Brain pericyte (primary cell): ENCODE results near the gene HOXC4.

ENCODE experiments used
- DNase-seq: peaks from one replicate; pipeline ENCODE4 v3.0.0-alpha.2; 2012; ENCODE audit warnings: low read depth, low spot score

The HOXC4 gene

DNA sequence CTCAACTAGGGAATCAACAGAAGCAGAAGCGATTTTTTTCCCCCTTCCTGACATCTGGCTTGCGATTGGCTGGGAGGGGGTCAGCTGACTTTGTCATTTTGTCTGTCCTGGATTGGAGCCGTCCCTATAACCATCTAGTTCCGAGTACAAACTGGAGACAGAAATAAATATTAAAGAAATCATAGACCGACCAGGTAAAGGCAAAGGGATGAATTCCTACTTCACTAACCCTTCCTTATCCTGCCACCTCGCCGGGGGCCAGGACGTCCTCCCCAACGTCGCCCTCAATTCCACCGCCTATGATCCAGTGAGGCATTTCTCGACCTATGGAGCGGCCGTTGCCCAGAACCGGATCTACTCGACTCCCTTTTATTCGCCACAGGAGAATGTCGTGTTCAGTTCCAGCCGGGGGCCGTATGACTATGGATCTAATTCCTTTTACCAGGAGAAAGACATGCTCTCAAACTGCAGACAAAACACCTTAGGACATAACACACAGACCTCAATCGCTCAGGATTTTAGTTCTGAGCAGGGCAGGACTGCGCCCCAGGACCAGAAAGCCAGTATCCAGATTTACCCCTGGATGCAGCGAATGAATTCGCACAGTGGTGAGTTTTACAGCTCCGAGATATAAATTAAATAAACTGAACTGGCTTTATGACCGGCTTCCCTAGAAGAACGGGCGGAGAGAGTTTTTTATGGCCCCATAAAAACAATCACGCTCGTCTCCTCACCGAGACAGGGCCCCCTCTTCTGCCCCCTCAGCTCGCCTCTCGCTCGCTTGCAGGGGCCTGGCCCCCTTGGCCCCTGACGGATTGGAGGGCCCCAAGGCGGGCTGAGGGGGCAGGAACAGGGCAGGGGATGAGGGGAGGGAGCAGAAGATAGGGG lies 25.1 kb upstream of the HOXC4 start, which contains the start of gene HOXC6:
HOXC6 (plus strand) TSS at position 127 of the 888 bp plus-strand sequence; CDS start at position 209, 82 bp downstream.
- no peak for DNase-seq

DNA sequence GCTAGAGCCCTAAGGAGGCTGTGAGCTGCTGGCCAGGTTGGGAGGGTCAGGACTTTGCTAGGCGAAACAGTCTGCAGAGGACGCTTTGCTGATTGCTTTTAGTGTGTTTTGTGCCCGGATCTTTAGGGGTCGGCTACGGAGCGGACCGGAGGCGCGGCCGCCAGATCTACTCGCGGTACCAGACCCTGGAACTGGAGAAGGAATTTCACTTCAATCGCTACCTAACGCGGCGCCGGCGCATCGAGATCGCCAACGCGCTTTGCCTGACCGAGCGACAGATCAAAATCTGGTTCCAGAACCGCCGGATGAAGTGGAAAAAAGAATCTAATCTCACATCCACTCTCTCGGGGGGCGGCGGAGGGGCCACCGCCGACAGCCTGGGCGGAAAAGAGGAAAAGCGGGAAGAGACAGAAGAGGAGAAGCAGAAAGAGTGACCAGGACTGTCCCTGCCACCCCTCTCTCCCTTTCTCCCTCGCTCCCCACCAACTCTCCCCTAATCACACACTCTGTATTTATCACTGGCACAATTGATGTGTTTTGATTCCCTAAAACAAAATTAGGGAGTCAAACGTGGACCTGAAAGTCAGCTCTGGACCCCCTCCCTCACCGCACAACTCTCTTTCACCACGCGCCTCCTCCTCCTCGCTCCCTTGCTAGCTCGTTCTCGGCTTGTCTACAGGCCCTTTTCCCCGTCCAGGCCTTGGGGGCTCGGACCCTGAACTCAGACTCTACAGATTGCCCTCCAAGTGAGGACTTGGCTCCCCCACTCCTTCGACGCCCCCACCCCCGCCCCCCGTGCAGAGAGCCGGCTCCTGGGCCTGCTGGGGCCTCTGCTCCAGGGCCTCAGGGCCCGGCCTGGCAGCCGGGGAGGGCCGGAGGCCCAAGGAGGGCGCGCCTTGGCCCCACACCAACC lies 23.9 kb upstream of the HOXC4 start:
- no peak for DNase-seq

GRCh38 chr12:54030442-54030801 lies 23.2 kb upstream of the HOXC4 start:
- no peak for DNase-seq

GRCh38 chr12:54030889-54031471 lies 22.7 kb upstream of the HOXC4 start:
- no peak for DNase-seq

DNA sequence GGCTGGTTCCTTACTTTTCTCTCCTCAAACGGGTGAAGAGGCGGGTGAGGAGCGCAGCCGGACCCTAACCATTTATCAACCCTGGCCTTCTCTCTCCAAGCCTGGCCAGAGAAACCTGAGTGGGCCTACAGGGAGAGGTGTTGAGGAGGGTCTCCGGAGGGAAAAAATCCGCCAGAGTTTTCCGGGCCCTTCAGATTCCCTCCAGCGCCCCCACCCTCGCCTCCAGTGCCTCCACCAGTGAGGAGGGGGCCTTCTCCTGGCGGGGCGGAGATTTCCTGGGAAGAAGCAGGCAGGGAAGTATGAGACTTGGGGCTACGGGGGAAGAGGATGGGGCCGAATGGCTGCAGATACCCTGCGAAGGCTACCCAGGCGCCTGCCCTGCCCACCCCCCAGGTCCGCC lies 22.2 kb upstream of the HOXC4 start:
- no peak for DNase-seq

GRCh38 chr12:54032086-54032619 lies 21.5 kb upstream of the HOXC4 start:
- DNase-seq, result no peak

DNA sequence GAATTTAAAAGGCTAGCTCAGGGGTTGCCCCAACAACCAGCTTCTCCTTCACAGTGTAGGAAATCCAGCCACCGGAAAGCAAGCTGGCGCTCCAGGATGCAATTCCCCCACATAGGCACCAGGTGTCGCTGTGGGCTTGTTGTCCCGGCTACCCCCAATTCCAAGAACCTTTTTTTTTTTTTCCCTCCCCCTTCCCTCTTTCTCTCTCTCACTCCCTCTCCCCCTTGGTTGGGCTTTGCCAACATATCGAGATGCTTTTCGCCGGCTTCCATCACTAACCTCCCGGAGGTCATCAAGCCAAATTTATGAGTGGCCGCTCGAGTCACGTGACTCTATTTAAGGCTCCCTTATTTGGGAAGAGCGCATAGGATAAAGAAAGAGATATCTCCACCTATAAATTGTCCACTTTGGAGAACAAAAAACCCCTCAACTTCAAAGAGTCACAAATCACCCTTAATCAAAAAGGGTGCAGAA lies 21.0 kb upstream of the HOXC4 start, which contains the start of gene HOXC5:
HOXC5 (plus strand) TSS at position 424 of the 474 bp plus-strand sequence. CDS start 73 bp downstream, outside the sequence.
- no peak for DNase-seq

DNA sequence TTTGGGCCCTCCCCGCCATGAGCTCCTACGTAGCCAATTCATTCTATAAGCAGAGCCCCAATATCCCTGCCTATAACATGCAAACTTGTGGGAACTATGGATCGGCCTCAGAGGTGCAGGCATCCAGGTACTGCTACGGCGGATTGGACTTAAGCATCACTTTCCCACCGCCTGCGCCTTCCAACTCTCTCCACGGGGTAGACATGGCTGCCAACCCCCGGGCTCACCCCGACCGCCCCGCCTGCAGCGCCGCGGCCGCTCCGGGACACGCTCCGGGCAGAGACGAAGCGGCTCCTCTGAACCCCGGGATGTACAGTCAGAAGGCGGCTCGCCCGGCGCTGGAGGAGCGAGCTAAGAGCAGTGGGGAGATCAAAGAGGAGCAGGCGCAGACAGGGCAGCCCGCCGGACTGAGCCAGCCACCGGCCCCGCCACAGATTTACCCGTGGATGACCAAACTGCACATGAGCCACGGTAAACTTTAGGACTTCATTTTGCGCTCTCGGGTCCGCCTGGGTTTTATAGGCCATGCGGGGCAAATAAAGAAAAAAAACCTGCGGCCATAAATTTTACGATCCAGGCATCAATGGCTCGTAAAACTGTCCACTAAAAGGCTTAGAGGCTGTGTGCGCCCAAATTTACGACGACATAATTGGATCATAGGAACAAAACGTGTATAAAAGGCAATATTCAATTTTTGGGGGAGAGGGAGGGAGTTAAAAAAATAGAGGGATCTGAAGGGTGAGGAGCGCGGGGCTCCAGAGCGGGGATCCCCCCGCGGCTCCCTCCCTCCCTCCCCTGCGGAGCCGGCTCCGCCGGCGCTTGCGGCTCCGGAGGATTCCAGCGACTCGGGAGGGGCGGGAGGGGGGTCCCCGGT lies 20.3 kb upstream of the HOXC4 start:
- DNase-seq, result no peak

DNA sequence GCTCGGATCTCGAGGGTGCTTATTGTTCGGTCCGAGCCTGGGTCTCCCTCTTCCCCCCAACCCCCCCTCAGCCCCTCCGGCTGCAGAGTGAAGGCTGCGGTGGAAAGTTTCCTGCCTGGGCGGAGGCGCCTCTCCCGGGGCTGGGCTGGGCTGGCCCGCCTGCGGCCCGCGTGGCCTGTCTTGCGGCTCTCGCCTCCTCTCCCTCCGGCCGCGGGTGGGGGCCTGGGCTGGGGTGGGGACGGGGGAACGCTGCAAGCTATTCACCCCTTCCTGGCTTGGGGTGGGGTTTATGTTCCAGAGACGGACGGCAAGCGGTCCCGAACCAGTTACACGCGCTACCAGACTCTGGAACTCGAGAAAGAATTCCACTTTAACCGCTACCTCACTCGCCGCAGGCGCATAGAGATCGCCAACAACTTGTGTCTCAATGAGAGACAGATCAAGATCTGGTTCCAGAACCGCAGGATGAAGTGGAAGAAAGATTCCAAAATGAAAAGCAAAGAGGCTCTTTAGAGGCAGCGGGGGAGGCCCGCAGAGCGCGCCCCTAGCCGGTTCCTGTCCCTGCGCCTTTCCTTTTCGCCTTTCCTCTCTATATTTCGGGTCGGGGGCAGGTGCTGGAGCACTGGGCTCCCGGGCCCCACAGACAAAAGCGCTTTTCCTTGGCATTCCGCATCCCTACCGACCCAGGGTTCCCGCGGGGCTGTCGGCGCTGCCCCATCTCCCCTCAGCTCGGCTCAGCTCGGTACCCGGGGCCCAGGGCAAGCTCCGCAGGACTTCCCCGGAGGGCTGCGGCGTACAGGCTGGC lies 19.5 kb upstream of the HOXC4 start:
- no peak for DNase-seq

GRCh38 chr12:54034785-54035310 lies 18.8 kb upstream of the HOXC4 start:
- no peak for DNase-seq

DNA sequence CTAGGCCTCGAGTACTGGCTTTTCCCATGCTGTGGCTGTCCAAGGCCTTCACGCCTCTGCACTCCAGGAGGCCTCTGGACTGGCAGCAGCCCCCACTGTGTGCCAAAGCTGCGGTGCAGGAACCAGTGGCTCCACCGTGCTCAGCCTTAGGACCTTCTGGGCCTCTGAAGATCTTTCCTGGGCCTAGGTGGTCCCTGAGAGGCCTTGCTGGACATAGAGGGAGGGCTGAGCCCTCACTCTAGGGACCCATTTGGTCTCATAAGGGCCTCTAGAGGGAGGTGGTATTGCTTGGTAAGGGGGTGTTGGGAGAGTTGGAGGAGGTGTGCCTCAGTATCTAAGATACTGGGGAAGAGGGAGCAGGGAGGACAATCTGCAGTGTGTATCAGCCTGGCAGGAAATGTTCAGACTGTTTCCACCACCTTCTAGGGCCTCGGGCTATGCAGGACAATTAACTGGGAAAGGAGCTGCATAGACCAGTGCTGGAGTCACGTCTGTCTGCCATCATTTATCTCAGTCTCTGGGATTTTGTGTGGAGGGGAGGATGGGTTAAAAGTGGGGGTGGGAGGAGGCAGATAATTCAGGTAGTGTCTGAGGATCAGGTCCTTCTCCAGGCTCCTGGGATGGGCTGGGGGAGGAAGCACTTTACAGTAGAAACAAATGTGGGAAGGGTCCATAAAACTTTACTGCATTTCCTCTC lies 17.9 kb upstream of the HOXC4 start:
- DNase-seq, result no peak

GRCh38 chr12:54036620-54037359 lies 16.8 kb upstream of the HOXC4 start:
- DNase-seq, result no peak

DNA sequence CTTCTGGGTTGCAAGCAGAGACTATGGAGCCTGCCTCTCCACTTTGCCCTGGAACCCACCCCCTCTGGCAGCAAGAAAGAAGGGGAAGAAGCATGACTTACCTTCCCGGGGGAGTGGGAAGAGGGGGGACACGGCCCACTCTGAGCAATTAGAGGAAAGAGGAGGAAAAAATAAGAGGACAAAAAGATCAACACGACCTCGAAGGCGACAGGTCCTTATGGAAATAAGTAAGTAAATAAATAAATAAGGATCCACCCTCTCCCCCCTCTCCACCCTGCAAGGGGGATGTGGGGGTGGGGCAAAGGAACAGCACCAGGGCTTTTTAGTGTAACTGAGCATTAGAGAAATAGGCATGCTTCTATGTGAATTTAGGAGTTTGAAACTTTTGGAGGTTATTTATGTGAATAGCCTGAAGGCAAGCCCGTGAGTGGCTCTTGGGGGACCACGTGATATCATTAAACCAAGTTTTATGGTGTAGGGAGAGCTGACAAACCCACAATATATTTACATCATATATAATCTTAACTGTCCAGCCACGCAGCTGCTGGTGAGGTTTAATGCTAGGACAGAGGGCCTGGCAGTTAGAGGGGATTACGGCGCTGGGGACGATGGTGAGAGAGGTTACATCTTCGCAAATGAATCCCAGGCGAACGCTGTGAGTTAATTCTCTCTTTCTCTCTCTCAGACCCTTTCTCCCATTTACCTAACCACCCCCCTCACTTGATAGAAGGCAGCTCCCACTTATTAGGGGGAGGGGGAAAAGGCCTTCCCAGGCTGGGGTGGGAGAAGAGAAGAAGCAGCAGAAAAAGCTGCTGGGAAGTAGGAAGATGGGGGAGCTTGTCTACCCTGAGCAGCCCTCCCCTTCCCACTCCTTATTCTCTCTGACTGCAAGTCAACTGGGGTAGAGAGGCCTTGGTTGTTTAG lies 16.0 kb upstream of the HOXC4 start:
- DNase-seq, result no peak

DNA sequence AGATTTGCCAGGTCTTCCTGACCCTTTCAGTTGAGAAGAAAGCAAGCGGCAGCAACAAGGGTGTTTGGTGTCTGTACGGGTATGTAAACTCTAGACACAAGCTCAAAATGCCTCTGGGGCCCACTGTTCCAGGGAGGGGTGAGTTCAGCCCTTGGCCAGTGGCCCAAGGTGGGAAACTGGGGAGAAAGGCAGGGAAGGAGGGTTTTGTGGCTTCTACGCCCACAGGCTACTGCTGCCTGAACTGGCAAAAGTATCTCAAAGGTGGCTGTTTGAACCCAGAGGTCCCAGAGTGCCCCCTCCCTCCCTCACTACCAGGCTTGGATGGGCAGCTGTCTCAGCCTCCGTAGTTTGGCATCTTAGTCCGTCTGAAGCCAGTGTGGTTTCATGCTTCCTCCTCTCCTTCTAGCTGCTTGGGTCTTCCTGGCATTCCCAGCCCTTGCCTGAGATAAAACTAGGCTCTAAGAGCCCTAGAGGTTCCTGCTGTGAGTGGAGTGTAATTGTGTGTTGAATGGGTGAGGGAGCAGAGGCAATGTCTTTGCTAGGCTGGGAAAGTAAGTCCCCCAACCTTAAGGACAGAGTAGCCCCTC lies 15.3 kb upstream of the HOXC4 start:
- no peak for DNase-seq

DNA sequence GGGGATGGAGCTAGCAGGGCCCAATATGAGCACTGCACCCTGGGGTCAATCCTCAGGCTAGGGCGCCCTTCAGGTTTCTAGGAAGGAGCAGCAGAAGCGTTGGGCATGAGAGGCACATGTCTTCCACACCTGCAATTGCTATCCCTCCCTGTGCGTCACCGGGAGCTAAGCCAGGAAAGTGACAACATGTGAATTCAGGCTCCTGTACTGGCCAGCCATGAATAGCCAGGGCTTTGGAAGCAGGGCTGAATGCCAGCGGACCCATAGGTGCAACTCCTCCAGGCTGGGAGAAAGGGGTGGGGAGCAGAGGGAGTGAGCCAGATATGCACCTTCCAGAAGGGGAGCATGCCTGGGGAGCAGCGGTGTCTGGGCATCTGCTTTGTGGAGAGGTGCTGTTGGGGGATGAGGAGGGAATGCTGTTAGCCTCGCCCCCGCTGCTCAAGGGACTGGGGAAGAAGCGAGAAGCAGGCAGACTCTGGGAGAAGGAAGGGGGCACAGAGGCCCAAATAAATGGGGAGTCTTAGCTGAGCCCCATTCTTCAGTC lies 14.7 kb upstream of the HOXC4 start:
- no peak for DNase-seq

- no peak for DNase-seq
These were observed 14.1 kb upstream of the HOXC4 start for GRCh38 chr12:54039417-54040147.
